ENCODE results near the gene UBE2V1. TPM values are rescaled to one million over a fixed set of nuclear protein-coding genes. Genes with fewer than 3 reads are reported as not detected.

UBE2V1 gene
- polyA plus RNA-seq, 1 of the 3 experiments (the other 2 are of a cell fraction) = 99.7 TPM

DNA sequence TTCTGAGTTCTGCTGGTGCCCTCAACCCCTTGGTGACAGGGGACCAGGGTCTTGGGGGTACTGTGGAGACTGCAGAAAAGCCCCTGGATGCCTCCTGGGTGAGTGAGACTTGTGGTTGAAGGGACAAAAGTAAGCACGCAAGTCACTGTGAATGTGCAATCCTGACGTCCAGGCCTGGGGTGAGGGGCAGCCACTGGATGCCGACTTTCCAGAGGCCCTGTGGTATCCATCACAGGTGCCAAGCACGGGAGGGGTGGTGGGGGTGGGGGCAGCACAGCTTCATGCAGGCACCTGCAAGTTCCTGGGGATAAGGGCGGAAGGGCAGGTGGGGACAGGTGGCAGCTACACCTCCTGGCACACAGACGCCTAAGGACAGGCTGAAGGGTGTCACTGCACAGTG is 20.1 kb upstream of the UBE2V1 start:
- ChIA-PET POLR2A (no interaction called here), CTCF (interaction anchor here (1.2 to 7.0 kb wide), 3 partner anchors 12 to 47 kb away, joined by 3 to 44 read pairs (median 7); partner anchors contain the start of gene PEDS1)
- no peaks in the 10 kb centered on the region for H3K9me3 ChIP-seq
- H3K4me2 ChIP-seq = no peak overlapping the region
- H3K9me2 ChIP-seq = no peaks in the 10 kb centered on the region
- H3K79me2 ChIP-seq (ENCODE audit: insufficient read depth) = peaks cover 19% of the 10 kb centered on the region; the same call in 1 of the 2 replicates
- no peak for DNase-seq
- no peaks in the 10 kb centered on the region for H3F3A ChIP-seq (replicated peaks; ENCODE audit: insufficient read depth)
- no peaks in the 10 kb centered on the region for H4K20me1 ChIP-seq (ENCODE audit: insufficient read depth)
- no peak overlapping the region for H3K4me3 ChIP-seq (ENCODE audit: low read depth in 2 of 2, low read length in 1 of 2)
- H3K27me3 ChIP-seq (ENCODE audit: insufficient read depth) = no peaks in the 10 kb centered on the region
- H2AFZ ChIP-seq (ENCODE audit: low read depth) = no peak overlapping the region
- H3K4me1 ChIP-seq (ENCODE audit: control insufficient read depth in 1 of 2, insufficient read depth in 2 of 2, low read depth in 1 of 2, low read length in 1 of 2) = no peaks in the 10 kb centered on the region; a peak in 2 of 4 replicates
- no peak overlapping the region for H3K27ac ChIP-seq (ENCODE audit: low read depth in 2 of 2, low read length in 1 of 2)
- no peak for TF ChIP-seq TAF1 (IDR thresholded peaks at IDR 0.05; ENCODE audit: borderline replicate concordance, low read depth, low read length)
- TF ChIP-seq, protein P1, sequence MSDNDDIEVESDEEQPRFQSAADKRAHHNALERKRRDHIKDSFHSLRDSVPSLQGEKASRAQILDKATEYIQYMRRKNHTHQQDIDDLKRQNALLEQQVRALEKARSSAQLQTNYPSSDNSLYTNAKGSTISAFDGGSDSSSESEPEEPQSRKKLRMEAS (IDR thresholded peaks at IDR 0.05; ENCODE audit: low read depth) = no peak
- TF ChIP-seq, protein P2, sequence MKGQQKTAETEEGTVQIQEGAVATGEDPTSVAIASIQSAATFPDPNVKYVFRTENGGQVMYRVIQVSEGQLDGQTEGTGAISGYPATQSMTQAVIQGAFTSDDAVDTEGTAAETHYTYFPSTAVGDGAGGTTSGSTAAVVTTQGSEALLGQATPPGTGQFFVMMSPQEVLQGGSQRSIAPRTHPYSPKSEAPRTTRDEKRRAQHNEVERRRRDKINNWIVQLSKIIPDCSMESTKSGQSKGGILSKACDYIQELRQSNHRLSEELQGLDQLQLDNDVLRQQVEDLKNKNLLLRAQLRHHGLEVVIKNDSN (IDR thresholded peaks at IDR 0.05; ENCODE audit: borderline replicate concordance, low read depth) = no peak
- no peak for TF ChIP-seq MXI1 (IDR thresholded peaks at IDR 0.05; ENCODE audit: low read depth, low read length)
- TF ChIP-seq FOXM1 (IDR thresholded peaks at IDR 0.05; ENCODE audit: low read depth) = no peak
- TF ChIP-seq EZH2phosphoT487 (IDR thresholded peaks at IDR 0.05; ENCODE audit: borderline replicate concordance, low read depth) = no peak
- no peak for TF ChIP-seq NRF1 (IDR thresholded peaks at IDR 0.05; ENCODE audit: low read depth, low read length)
- no peak for TF ChIP-seq CHD2 (IDR thresholded peaks at IDR 0.05; ENCODE audit: low read length, partially characterized antibody)
- TF ChIP-seq FOSL2 (IDR thresholded peaks at IDR 0.05; ENCODE audit: borderline replicate concordance, low read depth) = no peak
- no peak for TF ChIP-seq RFX5 (IDR thresholded peaks at IDR 0.05; ENCODE audit: low read length)
- H3K9ac ChIP-seq = no peak overlapping the region
- 84% methylated on average over 4 of the region's 6 CpGs for WGBS (ENCODE audit: low lambda C conversion rate)
- peaks cover 0 to 21% of the 10 kb centered on the region in 2 experiments for H3K36me3 ChIP-seq (replicated peaks in 1 of 2; ENCODE audit: control insufficient read depth in 1 of 2, insufficient read depth in 2 of 2, low read length in 1 of 2)

DNA sequence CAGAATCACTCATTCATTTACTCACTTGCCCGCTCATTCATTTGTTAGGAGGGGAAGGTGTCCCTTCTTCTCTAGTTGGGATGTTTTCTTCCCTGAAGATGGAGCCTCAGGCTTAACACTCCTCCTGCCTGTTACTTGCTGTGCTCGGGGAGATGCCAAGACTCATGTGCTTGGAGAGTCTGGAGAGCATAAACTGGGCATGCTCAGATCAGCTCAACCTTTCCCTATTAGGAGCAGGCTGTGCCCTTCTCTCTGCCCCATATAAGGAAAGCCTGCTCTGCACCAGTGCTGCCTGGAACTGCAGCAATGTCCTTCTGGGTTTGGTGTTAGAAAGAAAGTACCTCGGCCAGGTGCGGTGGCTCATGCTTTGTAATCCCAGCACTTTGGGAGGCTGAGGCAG is 18.0 kb upstream of the UBE2V1 start:
- Histone ChIP-seq H3K9ac (no peak overlapping the region), H3K27me3 (ENCODE audit: insufficient read depth) (no peaks in the 10 kb centered on the region), H3K4me3 (ENCODE audit: low read depth in 2 of 2, low read length in 1 of 2) (no peak overlapping the region), H3K9me3 (no peaks in the 10 kb centered on the region), H3K27ac (ENCODE audit: low read depth in 2 of 2, low read length in 1 of 2) (no peak overlapping the region), H3K79me2 (ENCODE audit: insufficient read depth) (peaks cover 4% of the 10 kb centered on the region; the same call in 1 of the 2 replicates), H3K9me2 (no peaks in the 10 kb centered on the region), H3F3A (replicated peaks; ENCODE audit: insufficient read depth) (no peaks in the 10 kb centered on the region), H4K20me1 (ENCODE audit: insufficient read depth) (no peaks in the 10 kb centered on the region), H3K36me3 (replicated peaks in 1 of 2; ENCODE audit: control insufficient read depth in 1 of 2, insufficient read depth in 2 of 2, low read length in 1 of 2) (peaks cover 5 to 28% of the 10 kb centered on the region in 2 experiments), H3K4me2 (no peak overlapping the region), H2AFZ (ENCODE audit: low read depth) (no peak overlapping the region), H3K4me1 (ENCODE audit: control insufficient read depth in 1 of 2, insufficient read depth in 2 of 2, low read depth in 1 of 2, low read length in 1 of 2) (no peaks in the 10 kb centered on the region; a peak in 2 of 4 replicates)
- 96% methylated on average over 4 of the region's 4 CpGs for WGBS (ENCODE audit: low lambda C conversion rate)
- TF ChIP-seq GABPA (IDR thresholded peaks at IDR 0.05; ENCODE audit: low read depth) = no peak
- TF ChIP-seq, protein P3, sequence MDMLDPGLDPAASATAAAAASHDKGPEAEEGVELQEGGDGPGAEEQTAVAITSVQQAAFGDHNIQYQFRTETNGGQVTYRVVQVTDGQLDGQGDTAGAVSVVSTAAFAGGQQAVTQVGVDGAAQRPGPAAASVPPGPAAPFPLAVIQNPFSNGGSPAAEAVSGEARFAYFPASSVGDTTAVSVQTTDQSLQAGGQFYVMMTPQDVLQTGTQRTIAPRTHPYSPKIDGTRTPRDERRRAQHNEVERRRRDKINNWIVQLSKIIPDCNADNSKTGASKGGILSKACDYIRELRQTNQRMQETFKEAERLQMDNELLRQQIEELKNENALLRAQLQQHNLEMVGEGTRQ (IDR thresholded peaks at IDR 0.05; ENCODE audit: borderline replicate concordance, low read depth, low read length) = no peak
- TF ChIP-seq, protein P4, sequence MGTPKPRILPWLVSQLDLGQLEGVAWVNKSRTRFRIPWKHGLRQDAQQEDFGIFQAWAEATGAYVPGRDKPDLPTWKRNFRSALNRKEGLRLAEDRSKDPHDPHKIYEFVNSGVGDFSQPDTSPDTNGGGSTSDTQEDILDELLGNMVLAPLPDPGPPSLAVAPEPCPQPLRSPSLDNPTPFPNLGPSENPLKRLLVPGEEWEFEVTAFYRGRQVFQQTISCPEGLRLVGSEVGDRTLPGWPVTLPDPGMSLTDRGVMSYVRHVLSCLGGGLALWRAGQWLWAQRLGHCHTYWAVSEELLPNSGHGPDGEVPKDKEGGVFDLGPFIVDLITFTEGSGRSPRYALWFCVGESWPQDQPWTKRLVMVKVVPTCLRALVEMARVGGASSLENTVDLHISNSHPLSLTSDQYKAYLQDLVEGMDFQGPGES (IDR thresholded peaks at IDR 0.05; ENCODE audit: low read depth, low read length) = no peak
- TF ChIP-seq, protein P1 (IDR thresholded peaks at IDR 0.05; ENCODE audit: low read depth) = no peak
- TF ChIP-seq ELF1 (IDR thresholded peaks at IDR 0.05) = no peak
- no peak for TF ChIP-seq TAF1 (IDR thresholded peaks at IDR 0.05; ENCODE audit: borderline replicate concordance, low read depth, low read length)
- TF ChIP-seq, protein P5, sequence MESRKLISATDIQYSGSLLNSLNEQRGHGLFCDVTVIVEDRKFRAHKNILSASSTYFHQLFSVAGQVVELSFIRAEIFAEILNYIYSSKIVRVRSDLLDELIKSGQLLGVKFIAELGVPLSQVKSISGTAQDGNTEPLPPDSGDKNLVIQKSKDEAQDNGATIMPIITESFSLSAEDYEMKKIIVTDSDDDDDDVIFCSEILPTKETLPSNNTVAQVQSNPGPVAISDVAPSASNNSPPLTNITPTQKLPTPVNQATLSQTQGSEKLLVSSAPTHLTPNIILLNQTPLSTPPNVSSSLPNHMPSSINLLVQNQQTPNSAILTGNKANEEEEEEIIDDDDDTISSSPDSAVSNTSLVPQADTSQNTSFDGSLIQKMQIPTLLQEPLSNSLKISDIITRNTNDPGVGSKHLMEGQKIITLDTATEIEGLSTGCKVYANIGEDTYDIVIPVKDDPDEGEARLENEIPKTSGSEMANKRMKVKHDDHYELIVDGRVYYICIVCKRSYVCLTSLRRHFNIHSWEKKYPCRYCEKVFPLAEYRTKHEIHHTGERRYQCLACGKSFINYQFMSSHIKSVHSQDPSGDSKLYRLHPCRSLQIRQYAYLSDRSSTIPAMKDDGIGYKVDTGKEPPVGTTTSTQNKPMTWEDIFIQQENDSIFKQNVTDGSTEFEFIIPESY (IDR thresholded peaks at IDR 0.05; ENCODE audit: borderline replicate concordance, low read depth) = no peak
- no peak for TF ChIP-seq GATA2 (CRISPR knock-in tag; IDR thresholded peaks at IDR 0.05)
- ChIA-PET POLR2A (no interaction called here), CTCF (interaction anchor here (2.6 to 7.0 kb wide), 2 partner anchors 10 to 49 kb away, joined by 7 to 44 read pairs; no protein-coding TSS in a partner anchor)
- DNase-seq = no peak

All from SK-N-SH (cell line).